ENCODE results near the gene INCA1.

- TF ChIP-seq CTCF (IDR thresholded peaks at IDR 0.05): no peak
- TF ChIP-seq POLR2A (IDR thresholded peaks at IDR 0.05): no peak
- no peak for TF ChIP-seq EP300 (IDR thresholded peaks at IDR 0.05)
- no peak for TF ChIP-seq POLR2AphosphoS5 (IDR thresholded peaks at IDR 0.05)
Measured at GRCh38 chr17:5027916-5028315, 30.6 kb upstream of the INCA1 start.

Measured in stomach (tissue), 4 donors.